Fibroblast of mammary gland (primary cell): ENCODE measurements around the gene IFNLR1.
A peak's percentile ranks its signal among the peaks of the same experiment; 100 is the strongest.

Source experiments
- DNase-seq: peaks from one replicate; pipeline ENCODE4 v3.0.0-alpha.2; 2010; ENCODE audit warnings: low read depth
- H3K4me3 ChIP-seq: 2 replicates; pipeline ENCODE4 v1.5.1; 2011; ENCODE audit warnings: low read depth, mild to moderate bottlenecking, low read length, moderate library complexity; ENCODE audit not compliant: control insufficient read depth
- TF ChIP-seq, protein P1 (sequence below): conservative IDR thresholded peaks from 2 replicates; pipeline ENCODE4 v1.5.1; 2011; ENCODE audit warnings: low read depth, low read length, inconsistent platforms; ENCODE audit not compliant: control insufficient read depth, insufficient read depth

Gene IFNLR1

DNA sequence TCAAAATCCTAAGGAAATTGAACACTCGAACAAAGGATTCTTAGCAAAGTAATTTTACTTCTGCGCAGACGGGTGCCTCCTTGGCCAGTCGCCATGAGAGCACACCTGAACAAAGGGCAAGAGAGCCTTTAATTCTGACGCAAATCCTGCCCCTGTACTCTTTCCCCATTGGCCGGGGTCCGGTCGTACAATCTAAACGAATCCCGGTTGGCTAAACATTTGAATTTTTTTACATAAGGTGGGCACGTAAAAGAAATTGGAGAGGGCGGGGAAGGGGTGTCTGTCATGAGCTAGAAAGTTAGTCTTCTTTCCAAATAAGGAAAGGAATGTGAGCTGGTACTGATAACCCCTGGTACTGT lies 35.9 kb downstream of the IFNLR1 start:
- H3K4me3 ChIP-seq, result no peak overlapping the region
- TF ChIP-seq, protein P1, sequence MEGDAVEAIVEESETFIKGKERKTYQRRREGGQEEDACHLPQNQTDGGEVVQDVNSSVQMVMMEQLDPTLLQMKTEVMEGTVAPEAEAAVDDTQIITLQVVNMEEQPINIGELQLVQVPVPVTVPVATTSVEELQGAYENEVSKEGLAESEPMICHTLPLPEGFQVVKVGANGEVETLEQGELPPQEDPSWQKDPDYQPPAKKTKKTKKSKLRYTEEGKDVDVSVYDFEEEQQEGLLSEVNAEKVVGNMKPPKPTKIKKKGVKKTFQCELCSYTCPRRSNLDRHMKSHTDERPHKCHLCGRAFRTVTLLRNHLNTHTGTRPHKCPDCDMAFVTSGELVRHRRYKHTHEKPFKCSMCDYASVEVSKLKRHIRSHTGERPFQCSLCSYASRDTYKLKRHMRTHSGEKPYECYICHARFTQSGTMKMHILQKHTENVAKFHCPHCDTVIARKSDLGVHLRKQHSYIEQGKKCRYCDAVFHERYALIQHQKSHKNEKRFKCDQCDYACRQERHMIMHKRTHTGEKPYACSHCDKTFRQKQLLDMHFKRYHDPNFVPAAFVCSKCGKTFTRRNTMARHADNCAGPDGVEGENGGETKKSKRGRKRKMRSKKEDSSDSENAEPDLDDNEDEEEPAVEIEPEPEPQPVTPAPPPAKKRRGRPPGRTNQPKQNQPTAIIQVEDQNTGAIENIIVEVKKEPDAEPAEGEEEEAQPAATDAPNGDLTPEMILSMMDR, result no peak
- DNase-seq, result no peak

DNA sequence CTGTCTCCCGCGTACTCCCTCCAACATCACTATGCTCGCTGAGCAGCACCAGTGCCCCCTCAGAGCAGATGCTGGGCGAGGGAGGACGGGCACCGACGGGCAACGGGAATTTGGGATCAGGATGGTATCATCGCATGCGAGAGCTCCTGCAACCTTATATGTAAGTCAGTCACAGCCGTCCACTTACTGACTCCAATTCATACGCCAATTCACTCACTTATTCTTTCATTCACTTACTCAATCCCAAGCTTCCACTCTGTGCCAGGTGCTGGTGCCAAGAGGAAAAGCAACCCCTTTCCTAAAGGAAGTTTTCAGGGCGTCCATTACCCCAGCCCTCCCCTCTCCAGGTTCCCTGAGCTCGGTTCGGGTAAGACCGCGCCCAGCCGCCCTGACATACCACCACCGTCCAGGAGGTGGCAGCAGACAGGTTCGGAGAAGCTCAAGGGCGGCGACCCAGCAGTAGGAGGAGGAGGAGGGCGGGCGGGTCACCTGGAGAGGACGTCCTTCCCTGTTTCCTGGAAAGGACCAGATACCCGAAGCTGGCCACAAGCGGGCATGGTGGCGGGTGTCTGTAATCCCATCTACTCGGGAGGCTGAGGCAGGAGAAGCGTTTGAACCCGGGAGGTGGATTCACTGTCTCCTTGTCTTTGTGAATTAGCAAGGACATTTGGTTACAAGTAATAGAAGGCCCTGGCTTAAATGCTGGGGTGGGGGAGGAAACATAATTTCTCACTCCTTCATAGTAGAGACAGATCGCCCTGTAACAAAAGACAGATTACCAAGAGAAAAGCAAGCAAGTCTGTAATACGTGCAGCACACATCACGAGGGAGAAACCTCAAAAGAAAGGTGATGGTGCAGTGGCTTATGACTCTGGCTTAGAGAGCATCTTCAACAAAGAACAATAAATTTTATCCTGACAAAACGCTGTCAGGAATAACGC lies 36.6 kb downstream of the IFNLR1 start:
- TF ChIP-seq, protein P1, result peak; percentile 68
- H3K4me3 ChIP-seq, result peak overlapping the region; percentile 24
- DNase-seq, result peak; percentile 78

DNA sequence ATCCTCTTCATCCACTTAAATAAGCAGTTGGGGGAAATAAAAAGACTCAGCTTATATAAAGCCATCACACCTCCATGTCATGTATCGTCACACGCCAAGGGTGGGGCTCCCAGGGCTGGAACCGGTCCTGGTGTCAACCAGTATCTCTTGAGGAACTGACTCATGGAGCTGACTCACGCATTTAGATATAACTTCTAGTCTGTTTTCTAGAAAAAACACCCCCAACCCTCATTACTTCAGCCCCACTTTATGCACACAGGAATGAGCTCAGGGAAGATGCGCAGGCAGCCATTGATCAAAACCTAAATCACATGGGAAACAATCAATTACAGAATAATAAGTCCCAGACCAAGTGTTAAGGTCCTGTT lies 37.2 kb downstream of the IFNLR1 start:
- H3K4me3 ChIP-seq, result peak overlapping the region; percentile 24
- DNase-seq, result peak; percentile 79
- TF ChIP-seq, protein P1, result no peak

DNA sequence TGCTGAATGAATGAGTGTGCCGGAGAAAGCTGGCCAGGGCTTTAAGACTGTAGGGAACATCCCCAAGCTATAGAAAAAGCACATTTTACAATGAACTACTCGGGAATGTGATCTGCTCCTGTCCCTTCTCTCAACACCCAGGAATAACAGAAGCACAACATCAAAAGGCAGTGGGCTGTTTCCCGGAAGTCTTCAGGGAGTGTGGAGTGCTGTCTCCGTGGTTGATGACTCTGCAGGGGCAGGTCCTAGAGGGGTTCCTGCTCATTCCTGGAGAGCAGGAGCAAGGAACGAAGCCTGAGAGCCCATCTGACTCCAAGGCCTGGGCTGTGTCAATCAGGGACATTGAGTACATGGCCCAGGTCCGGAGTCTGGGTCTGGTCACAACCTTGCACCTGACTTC lies 39.3 kb downstream of the IFNLR1 start:
- TF ChIP-seq, protein P1, result no peak
- H3K4me3 ChIP-seq, result no peak overlapping the region
- no peak for DNase-seq

DNA sequence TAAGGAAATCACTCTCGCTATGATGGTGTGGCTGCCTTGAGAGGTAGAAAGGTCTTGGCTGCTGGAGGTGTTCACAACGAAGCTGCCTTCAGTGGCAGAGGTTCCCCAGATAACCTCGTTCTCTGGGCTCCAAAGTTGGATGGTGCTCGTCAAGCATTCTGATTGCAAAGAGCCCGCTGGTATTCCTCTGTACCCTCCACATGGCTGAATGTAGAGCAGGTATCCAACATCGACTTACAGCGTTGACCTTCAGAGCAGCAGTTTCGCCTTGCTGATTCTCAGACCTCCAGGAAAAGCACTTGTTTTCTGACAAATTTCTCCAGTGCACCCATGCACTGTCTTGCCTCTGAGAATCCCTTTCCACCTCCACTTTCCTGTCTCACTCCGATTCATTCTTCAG lies 39.9 kb downstream of the IFNLR1 start:
- TF ChIP-seq, protein P1, result no peak
- H3K4me3 ChIP-seq, result no peak overlapping the region
- no peak for DNase-seq

DNA sequence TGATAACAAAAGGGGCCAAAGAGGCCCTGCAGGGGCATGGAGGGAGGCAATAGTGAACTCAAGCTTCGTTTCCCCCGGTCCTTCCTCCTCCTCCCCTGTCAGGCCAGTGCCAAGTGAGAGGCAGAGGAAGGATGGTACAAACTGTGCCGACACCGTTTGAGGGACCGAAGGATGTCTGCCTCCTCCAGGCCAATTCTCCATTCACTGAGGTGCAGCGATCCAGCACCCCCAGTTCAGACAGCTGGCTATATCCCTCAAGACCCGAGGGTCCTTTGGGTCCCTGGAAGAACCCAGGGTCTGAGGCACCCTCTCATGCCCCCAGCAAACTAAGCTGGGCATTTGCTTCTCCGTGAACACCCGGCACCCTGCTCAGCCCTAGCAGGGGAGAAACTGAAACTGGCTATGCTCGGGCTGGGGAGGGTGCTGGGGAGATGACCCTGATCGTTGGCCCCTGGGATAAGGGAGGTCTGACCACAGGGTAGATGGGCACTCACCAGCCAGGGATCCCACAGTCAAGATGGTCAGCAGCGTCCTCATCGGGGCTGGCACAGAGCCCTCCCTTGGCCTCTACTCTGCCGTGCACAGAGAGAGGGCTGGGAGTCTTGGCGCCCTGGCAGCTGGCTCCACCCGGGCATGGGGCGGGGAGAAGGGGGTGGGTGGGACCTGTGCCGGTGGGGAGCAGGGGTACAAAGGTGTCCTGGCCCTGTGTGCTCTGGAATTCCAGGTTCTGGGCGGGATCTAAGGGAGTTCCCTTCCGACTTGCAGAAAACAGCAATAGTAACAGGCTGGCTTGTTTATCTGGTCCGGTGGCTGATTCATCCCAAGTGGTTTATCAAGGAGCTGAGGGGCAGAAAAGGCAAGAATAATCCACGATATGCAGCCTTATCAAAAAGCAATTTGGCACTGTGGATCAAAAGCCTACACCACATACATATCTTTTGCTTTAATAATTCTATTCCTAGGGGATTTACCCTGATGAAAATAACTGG lies 44.2 kb downstream of the IFNLR1 start, which contains the start of gene IL22RA1:
TSS of gene IL22RA1 (minus strand) at position 595 of the 989 bp plus-strand sequence. CDS start at position 537, 58 bp downstream.
- no peak for DNase-seq
- TF ChIP-seq, protein P1, result no peak
- H3K4me3 ChIP-seq, result peak within 1 kb of the TSS; percentile 35
